HCT116 (cell line): Measurements from ENCODE around the gene SEMA3G.

ENCODE experiments used
- CBX3 ChIP-seq: IDR thresholded peaks from 2 replicates; pipeline ENCODE4 v1.6.1; 2012; ENCODE audit warnings: low read depth
- CEBPB ChIP-seq: IDR thresholded peaks from 2 replicates; pipeline ENCODE4 v1.6.1; 2012; ENCODE audit warnings: low read depth
- CTCF ChIP-seq, 3 experiments: fragments of 200-600 bp in 1 of 3; sonication (generic) in 1 of 3; IDR thresholded peaks in 2 of 3; conservative IDR thresholded peaks in 1 of 3; 2 replicates each; pipeline ENCODE4 v1.5.1; 2012 to 2017; ENCODE audit warnings: low read depth in 2 of 3, low read length in 2 of 3, antibody characterized with exemption in 1 of 3, borderline replicate concordance in 1 of 3, control low read depth in 1 of 3, mild to moderate bottlenecking in 1 of 3, mixed read lengths in 1 of 3, mixed run types in 1 of 3, moderate library complexity in 1 of 3; ENCODE audit not compliant: insufficient read depth in 1 of 3
- POLR2A ChIP-seq: IDR thresholded peaks from 2 replicates; pipeline ENCODE4 v1.7.0; 2011; ENCODE audit warnings: borderline replicate concordance; ENCODE audit not compliant: insufficient read depth, insufficient read length; ENCODE audit errors: extremely low read depth
- POLR2AphosphoS5 ChIP-seq: IDR thresholded peaks from 2 replicates; pipeline ENCODE4 v1.6.1; 2011; ENCODE audit warnings: mild to moderate bottlenecking, low read depth, low read length, moderate library complexity
- RAD21 ChIP-seq: IDR thresholded peaks from 2 replicates; pipeline ENCODE4 v1.6.1; 2012; ENCODE audit warnings: low read depth, mild to moderate bottlenecking
- REST ChIP-seq: IDR thresholded peaks from 2 replicates; pipeline ENCODE4 v1.6.1; 2012; ENCODE audit warnings: low read depth
- SIN3A ChIP-seq: IDR thresholded peaks from 2 replicates; pipeline ENCODE4 v1.6.1; 2012; ENCODE audit warnings: low read depth
- SRF ChIP-seq: IDR thresholded peaks from 2 replicates; pipeline ENCODE4 v1.6.1; 2012; ENCODE audit warnings: low read depth

- TF ChIP-seq POLR2A, result no peak
- TF ChIP-seq CTCF (IDR thresholded peaks at IDR 0.05 in 2 of 3, conservative IDR thresholded peaks at IDR 0.05 in 1 of 3; ENCODE audit: borderline replicate concordance in 1 of 3, insufficient read depth in 1 of 3, low read depth in 2 of 3, low read length in 2 of 3), result no peak
- TF ChIP-seq RAD21, result no peak
- no peak for TF ChIP-seq POLR2AphosphoS5
- no peak for TF ChIP-seq CEBPB
- no peak for TF ChIP-seq SRF
- no peak for TF ChIP-seq SIN3A
- no peak for TF ChIP-seq REST
- no peak for TF ChIP-seq CBX3
Observed at GRCh38 chr3:52452126-52452525, 7.2 kb upstream of the SEMA3G start.
